Smooth muscle cell (in vitro differentiated cells): ENCODE data around the gene NEMP2. TPM values are rescaled to one million over a fixed set of nuclear protein-coding genes. Genes with fewer than 3 reads are reported as not detected.

Experiments used
- DNase-seq: peaks from one replicate; lab custom pipeline; 2025; ENCODE audit not compliant: unreplicated experiment; lab: John Stamatoyannopoulos, UW
- H2AFZ ChIP-seq: fragments of 200-600 bp; sonication (generic); 2 replicates; pipeline ENCODE4 v1.6.0; 2016; ENCODE audit warnings: antibody characterized with exemption, low read depth, mild to moderate bottlenecking
- H3F3A ChIP-seq: fragments of 200-600 bp; sonication (generic); 2 replicates; pipeline ENCODE4 v1.6.0; 2017; ENCODE audit warnings: antibody characterized with exemption, low read depth
- H3K27ac ChIP-seq: fragments of 200-600 bp; sonication (generic); 2 replicates; pipeline ENCODE4 v1.5.1; 2016; ENCODE audit warnings: low read depth, mild to moderate bottlenecking
- H3K27me3 ChIP-seq: fragments of 200-600 bp; sonication (generic); 2 replicates; pipeline ENCODE4 v1.6.1; 2016; ENCODE audit warnings: low read depth, mild to moderate bottlenecking
- H3K36me3 ChIP-seq: fragments of 200-600 bp; sonication (generic); 2 replicates; pipeline ENCODE4 v1.5.1; 2016; ENCODE audit warnings: low read depth
- H3K4me1 ChIP-seq: fragments of 200-600 bp; sonication (generic); 2 replicates; pipeline ENCODE4 v1.5.1; 2016; ENCODE audit warnings: low read depth
- H3K4me2 ChIP-seq: fragments of 200-600 bp; sonication (generic); 2 replicates; pipeline ENCODE4 v1.6.0; 2016; ENCODE audit warnings: mild to moderate bottlenecking
- H3K4me3 ChIP-seq: fragments of 200-600 bp; sonication (generic); 2 replicates; pipeline ENCODE4 v1.5.1; 2016; ENCODE audit warnings: mild to moderate bottlenecking
- H3K79me2 ChIP-seq: fragments of 200-600 bp; sonication (generic); 2 replicates; pipeline ENCODE4 v1.6.0; 2016; ENCODE audit warnings: low read depth, mild to moderate bottlenecking
- H3K9ac ChIP-seq: fragments of 200-600 bp; sonication (generic); 2 replicates; pipeline ENCODE4 v1.6.0; 2016; ENCODE audit warnings: low read depth
- H3K9me3 ChIP-seq: fragments of 200-600 bp; sonication (generic); replicated peaks from 2 replicates; pipeline ENCODE4 v1.5.1; 2016; ENCODE audit warnings: low read depth
- H4K20me1 ChIP-seq: fragments of 200-600 bp; sonication (generic); 2 replicates; pipeline ENCODE4 v1.6.0; 2016; ENCODE audit warnings: low read depth
- CTCF ChIP-seq: fragments of 200-600 bp; sonication (generic); IDR thresholded peaks from 2 replicates; pipeline ENCODE4 v1.5.1; 2017; ENCODE audit warnings: borderline replicate concordance, mild to moderate bottlenecking, antibody characterized with exemption; ENCODE audit not compliant: insufficient read depth, poor library complexity, severe bottlenecking
- WGBS: methylation state at CpG from one replicate; pipeline ENCODE4 v1.1.7; 2016; ENCODE audit warnings: low lambda C conversion rate; 5-methylcytosine and 5-hydroxymethylcytosine counted together
- polyA plus RNA-seq: library from polyadenylated mRNA; unstranded; fragments of >200 nt; fragmentation: Nextera tagmentation; extraction: Ambion mirVana; gene quantifications from 2 replicates; pipeline ENCODE4 v1.2.1, GENCODE V29; 2016
- total RNA-seq: library from RNA; depleted of rRNA; stranded (reverse); fragments of >200 nt; gene quantifications from 2 replicates; pipeline ENCODE4 v1.2.3, GENCODE V29; 2014

NEMP2 gene
- total and polyA plus RNA-seq, 2 experiments from 2014 or later: 1.4 to 5.0 TPM

DNA sequence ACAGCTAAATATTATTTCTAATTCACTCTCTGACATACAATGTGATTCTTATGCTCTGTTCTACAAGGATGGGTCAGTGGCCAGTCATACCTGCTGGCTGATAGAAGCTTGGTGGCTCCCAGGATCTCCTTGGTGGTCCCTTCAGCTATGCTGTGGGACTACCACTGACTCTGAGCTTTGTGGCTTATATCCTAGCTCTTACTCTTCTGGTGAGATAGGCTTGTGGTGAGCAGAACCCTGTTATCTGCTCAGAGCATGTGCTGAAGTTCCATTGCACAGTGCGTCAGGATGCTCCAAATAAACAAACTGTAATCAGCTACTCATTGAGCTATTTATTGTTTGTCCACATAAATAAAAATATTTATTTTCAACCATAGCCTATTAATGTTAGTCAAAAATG, 74.6 kb downstream of the NEMP2 start:
- TF ChIP-seq CTCF: no peak
- Histone ChIP-seq H3F3A (no peaks in the 10 kb centered on the region), H3K9me3 (no peaks in the 10 kb centered on the region), H3K27me3 (no peaks in the 10 kb centered on the region), H3K36me3 (no peaks in the 10 kb centered on the region), H3K4me1 (no peaks in the 10 kb centered on the region), H3K4me3 (no peak overlapping the region), H4K20me1 (no peaks in the 10 kb centered on the region), H2AFZ (no peak overlapping the region), H3K9ac (no peak overlapping the region), H3K79me2 (no peaks in the 10 kb centered on the region), H3K4me2 (no peak overlapping the region), H3K27ac (no peak overlapping the region)
- DNase-seq: no peak
- WGBS: 54% methylated on average over 1 of the region's 1 CpG

GRCh38 chr2:190458352-190459107, 76.0 kb downstream of the NEMP2 start:
- DNase-seq: no peak
- Histone ChIP-seq H3K36me3 (no peaks in the 10 kb centered on the region), H3K4me1 (no peaks in the 10 kb centered on the region), H3K9ac (no peak overlapping the region), H4K20me1 (no peaks in the 10 kb centered on the region), H3K4me3 (no peak overlapping the region), H2AFZ (no peak overlapping the region), H3K4me2 (no peak overlapping the region), H3K9me3 (no peaks in the 10 kb centered on the region), H3K79me2 (no peaks in the 10 kb centered on the region), H3K27me3 (no peaks in the 10 kb centered on the region), H3K27ac (no peak overlapping the region), H3F3A (no peaks in the 10 kb centered on the region)
- no peak for TF ChIP-seq CTCF
- 97% methylated on average over 8 of the region's 8 CpGs for WGBS

DNA sequence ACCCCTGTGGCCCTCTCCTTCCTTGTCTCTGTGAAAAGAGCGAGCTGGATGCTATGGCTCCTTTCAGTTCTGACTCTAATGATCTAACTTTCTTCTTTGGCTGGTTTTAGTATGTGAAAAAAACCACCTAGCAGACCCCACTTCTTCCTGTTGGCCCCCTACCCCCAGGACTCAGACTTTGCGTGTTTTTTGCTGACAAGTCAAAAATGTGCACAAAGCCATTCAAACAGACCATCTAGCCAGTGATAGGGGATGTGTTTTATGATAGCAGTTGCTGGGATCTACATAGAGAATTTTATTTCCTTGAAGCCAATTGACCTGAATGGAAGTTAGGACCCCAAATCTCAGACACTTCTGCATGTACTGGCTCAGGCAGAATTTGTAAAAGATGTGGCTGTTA, 77.3 kb downstream of the NEMP2 start:
- Histone ChIP-seq H3K79me2 (no peaks in the 10 kb centered on the region), H3K9me3 (no peaks in the 10 kb centered on the region), H2AFZ (no peak overlapping the region), H3K4me3 (no peak overlapping the region), H3K4me1 (no peaks in the 10 kb centered on the region), H3K27ac (no peak overlapping the region), H3F3A (no peaks in the 10 kb centered on the region), H3K27me3 (no peaks in the 10 kb centered on the region), H3K9ac (no peak overlapping the region), H3K4me2 (no peak overlapping the region), H4K20me1 (no peaks in the 10 kb centered on the region), H3K36me3 (no peaks in the 10 kb centered on the region)
- DNase-seq: no peak
- no peak for TF ChIP-seq CTCF
- WGBS: 92% methylated on average over 2 of the region's 2 CpGs

DNA sequence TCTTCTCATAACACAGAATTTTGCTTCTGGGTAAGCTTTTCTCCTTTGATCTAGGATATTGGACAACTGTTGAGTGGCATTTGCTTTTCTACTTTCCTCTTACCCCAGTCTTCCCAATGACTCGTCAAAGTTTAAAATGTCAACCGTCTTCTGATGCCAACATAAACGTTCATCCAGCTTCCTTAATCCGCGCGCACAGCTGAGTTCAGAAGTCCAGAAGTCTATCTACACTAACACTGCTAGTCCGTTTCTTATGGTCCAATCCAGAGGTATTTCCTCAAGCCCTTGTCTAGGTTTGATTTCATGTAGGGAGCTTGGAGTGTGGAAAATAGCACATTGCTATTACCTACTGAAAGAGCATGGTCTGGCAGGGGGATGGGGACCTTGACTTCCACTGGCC, 77.7 kb downstream of the NEMP2 start:
- Histone ChIP-seq H2AFZ (no peak overlapping the region), H3K4me3 (no peak overlapping the region), H3K9ac (no peak overlapping the region), H3K4me2 (no peak overlapping the region), H4K20me1 (no peaks in the 10 kb centered on the region), H3K79me2 (no peaks in the 10 kb centered on the region), H3K4me1 (no peaks in the 10 kb centered on the region), H3K27ac (no peak overlapping the region), H3K27me3 (no peaks in the 10 kb centered on the region), H3K36me3 (no peaks in the 10 kb centered on the region), H3K9me3 (no peaks in the 10 kb centered on the region), H3F3A (no peaks in the 10 kb centered on the region)
- 96% methylated on average over 7 of the region's 7 CpGs for WGBS
- DNase-seq: no peak
- TF ChIP-seq CTCF: no peak
